Measurements from ENCODE around the gene FBXO46. TPM values are rescaled to one million over a fixed set of nuclear protein-coding genes. Genes with fewer than 3 reads are reported as not detected.
A peak's percentile ranks its signal among the peaks of the same experiment; 100 is the strongest.

Gene FBXO46
- total RNA-seq, 4 donors from 2014 or later = 13.7 to 22.3 (median 17.4) TPM

GRCh38 chr19:45771311-45771933 is 40.7 kb upstream of the FBXO46 start:
- TF ChIP-seq POLR2A (IDR thresholded peaks at IDR 0.05) (no peak), CTCF (IDR thresholded peaks at IDR 0.05) (no peak)

DNA sequence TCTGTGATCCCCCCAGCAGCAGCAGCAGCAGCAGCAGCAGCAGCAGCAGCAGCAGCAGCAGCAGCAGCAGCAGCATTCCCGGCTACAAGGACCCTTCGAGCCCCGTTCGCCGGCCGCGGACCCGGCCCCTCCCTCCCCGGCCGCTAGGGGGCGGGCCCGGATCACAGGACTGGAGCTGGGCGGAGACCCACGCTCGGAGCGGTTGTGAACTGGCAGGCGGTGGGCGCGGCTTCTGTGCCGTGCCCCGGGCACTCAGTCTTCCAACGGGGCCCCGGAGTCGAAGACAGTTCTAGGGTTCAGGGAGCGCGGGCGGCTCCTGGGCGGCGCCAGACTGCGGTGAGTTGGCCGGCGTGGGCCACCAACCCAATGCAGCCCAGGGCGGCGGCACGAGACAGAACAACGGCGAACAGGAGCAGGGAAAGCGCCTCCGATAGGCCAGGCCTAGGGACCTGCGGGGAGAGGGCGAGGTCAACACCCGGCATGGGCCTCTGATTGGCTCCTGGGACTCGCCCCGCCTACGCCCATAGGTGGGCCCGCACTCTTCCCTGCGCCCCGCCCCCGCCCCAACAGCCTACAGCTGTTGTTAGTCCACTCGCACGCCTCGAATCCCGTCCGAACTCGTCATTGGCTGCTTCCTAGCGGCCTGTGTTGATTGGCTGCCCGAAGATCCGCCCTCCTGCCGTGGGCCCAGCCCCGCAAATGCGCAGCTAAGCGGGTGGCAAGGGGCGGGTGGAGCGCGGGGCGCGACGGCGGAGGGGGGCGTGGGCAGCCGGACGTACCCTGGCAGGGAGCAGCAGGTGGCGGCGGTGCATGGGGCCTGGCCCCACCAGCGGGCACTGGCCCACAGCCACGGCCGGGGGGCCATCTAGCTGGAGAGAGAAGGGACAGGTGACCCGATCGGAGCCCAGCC is 39.8 kb upstream of the FBXO46 start:
- Histone ChIP-seq H3K27me3 (no peaks in the 10 kb centered on the region), H3K4me3 (replicated peaks in 1 of 3) (peak overlapping the region in 2 of 3 donors; percentile 12 to 50), H3K9me3 (no peaks in the 10 kb centered on the region), H3K27ac (peak overlapping the region; percentile 74 to 91 (median 85)), H3K4me1 (peaks cover 16 to 24% of the 10 kb centered on the region in 2 donors), H3K36me3 (peaks cover 0 to 8% of the 10 kb centered on the region in 2 donors)
- WGBS, 2 donors = 3 to 18% methylated on average over 5 to 12 of the region's 79 CpGs
- TF ChIP-seq CTCF (IDR thresholded peaks at IDR 0.05) (peak; percentile 71 to 94 (median 90)), POLR2A (IDR thresholded peaks at IDR 0.05) (peak; percentile 37 to 80)
- DNase-seq = peak; percentile 99
- intact Hi-C loops (cut with DNase I) = no loop called here

More at GRCh38 chr19:45771311-45771933, 40.7 kb upstream of the FBXO46 start:
- H3K9me3 ChIP-seq = no peaks in the 10 kb centered on the region
- no peaks in the 10 kb centered on the region for H3K27me3 ChIP-seq
- H3K4me1 ChIP-seq = peaks cover 8 to 14% of the 10 kb centered on the region in 2 donors
- intact Hi-C loops (cut with DNase I) = no loop called here
- no peak overlapping the region for H3K4me3 ChIP-seq (replicated peaks in 1 of 3)
- DNase-seq = peak in 1 of 2 donors; percentile 27
- 79 to 81% methylated on average over 21 to 31 of the region's 46 CpGs for WGBS, 2 donors
- peaks cover 2 to 7% of the 10 kb centered on the region in 2 donors for H3K36me3 ChIP-seq
- peak overlapping the region in 2 of 3 donors; percentile 64 to 91 for H3K27ac ChIP-seq

- H3K27me3 ChIP-seq = no peaks in the 10 kb centered on the region
- peaks cover 20 to 30% of the 10 kb centered on the region in 2 donors for H3K4me1 ChIP-seq
- DNase-seq = peak; percentile 62 to 66
- whole genome bisulfite sequencing, 2 donors = 1 to 2% methylated on average over 25 to 28 of the region's 28 CpGs
- H3K4me3 ChIP-seq (replicated peaks in 1 of 3) = peak overlapping the region; percentile 30 to 50 (median 48)
- TF ChIP-seq CTCF (IDR thresholded peaks at IDR 0.05) (no peak), POLR2A (IDR thresholded peaks at IDR 0.05) (no peak)
- intact Hi-C loops (cut with DNase I) = loop anchor here (10.0 kb wide), 1 partner anchor 55 kb away; no protein-coding TSS in a partner anchor
- H3K9me3 ChIP-seq = no peaks in the 10 kb centered on the region
- peaks cover 0 to 9% of the 10 kb centered on the region in 2 donors for H3K36me3 ChIP-seq
- H3K27ac ChIP-seq = peak overlapping the region; percentile 74 to 91 (median 85)
Measured at GRCh38 chr19:45769821-45770191, 39.1 kb upstream of the FBXO46 start.

GRCh38 chr19:45768984-45769782 is 38.5 kb upstream of the FBXO46 start, which contains the start of gene SIX5:
Gene SIX5, minus strand, starts transcription at chr19:45769252. Its CDS starts 408 bp downstream, at chr19:45768844.
- Histone ChIP-seq H3K36me3 (peaks cover 0 to 6% of the 10 kb centered on the region in 2 donors), H3K9me3 (no peaks in the 10 kb centered on the region), H3K27ac (peak within 1 kb of the TSS; percentile 91 to 96 (median 95)), H3K27me3 (no peaks in the 10 kb centered on the region), H3K4me3 (replicated peaks in 1 of 3) (peak within 1 kb of the TSS; percentile 30 to 93 (median 59)), H3K4me1 (peaks cover 26 to 36% of the 10 kb centered on the region in 2 donors)
- peak; percentile 92 to 94 for TF ChIP-seq POLR2A (IDR thresholded peaks at IDR 0.05)
- no peak for TF ChIP-seq CTCF (IDR thresholded peaks at IDR 0.05)
- peak; percentile 98 for DNase-seq
- intact Hi-C loops (cut with DNase I) = loop anchor here (10.0 kb wide), 1 partner anchor 54 kb away; no protein-coding TSS in a partner anchor
- WGBS, 2 donors = 0% methylated on average over 32 to 35 of the region's 70 CpGs

Measured in thyroid gland (tissue), 4 donors.